Stimulated activated CD4-positive, alpha-beta T cell treated with anti-CD3 and anti-CD28 coated beads, TNF-alpha, amount 100 ng/mL, for 1 hour (primary cell): Measurements from ENCODE around the gene ALDH8A1.
"Not testable (repeated sequence)": the region's sequence is repeated elsewhere in the genome, so short reads cannot be mapped to it uniquely, and the experiment has no call there.

Experiments
- DNase-seq, 3 donors: peaks; one replicate each; pipeline ENCODE4 v3.0.0-alpha.2; 2020; ENCODE audit warnings: low read depth in 3 of 3, low spot score in 1 of 3

Gene ALDH8A1

GRCh38 chr6:134911547-134911946, 38.4 kb downstream of the ALDH8A1 start:
- no peak for DNase-seq

GRCh38 chr6:134910593-134910935, 39.3 kb downstream of the ALDH8A1 start:
- DNase-seq: no peak

GRCh38 chr6:134909701-134910592, 40.0 kb downstream of the ALDH8A1 start:
- DNase-seq: no peak

GRCh38 chr6:134908906-134909516, 40.9 kb downstream of the ALDH8A1 start:
- no peak for DNase-seq

- DNase-seq: not testable (repeated sequence)
These were observed 45.2 kb downstream of the ALDH8A1 start for GRCh38 chr6:134904731-134905130.

- no peak for DNase-seq
These were observed 46.5 kb downstream of the ALDH8A1 start for GRCh38 chr6:134903448-134903847.

- DNase-seq: no peak
These were observed 47.0 kb downstream of the ALDH8A1 start for GRCh38 chr6:134902936-134903335.

GRCh38 chr6:134902074-134902861, 47.6 kb downstream of the ALDH8A1 start:
- no peak for DNase-seq

- DNase-seq: no peak
These were observed 51.3 kb downstream of the ALDH8A1 start for GRCh38 chr6:134898575-134898974.

GRCh38 chr6:134898166-134898565, 51.7 kb downstream of the ALDH8A1 start:
- DNase-seq: not testable (repeated sequence)

GRCh38 chr6:134896910-134897309, 53.0 kb downstream of the ALDH8A1 start:
- no peak for DNase-seq

- DNase-seq: no peak
These were observed 55.1 kb downstream of the ALDH8A1 start for GRCh38 chr6:134894800-134895199.

- DNase-seq: no peak
These were observed 57.5 kb downstream of the ALDH8A1 start for GRCh38 chr6:134892362-134892761.

GRCh38 chr6:134891633-134892032, 58.3 kb downstream of the ALDH8A1 start:
- DNase-seq: no peak

- DNase-seq: no peak
These were observed 61.6 kb downstream of the ALDH8A1 start for GRCh38 chr6:134888316-134888715.

- no peak for DNase-seq
These were observed 65.1 kb downstream of the ALDH8A1 start for GRCh38 chr6:134884752-134885151.

GRCh38 chr6:134883314-134883713, 66.6 kb downstream of the ALDH8A1 start:
- no peak for DNase-seq

GRCh38 chr6:134882426-134883038, 67.4 kb downstream of the ALDH8A1 start:
- peak in 2 of 3 donors; percentile 11 to 20 for DNase-seq

GRCh38 chr6:134880487-134881190, 69.3 kb downstream of the ALDH8A1 start:
- no peak for DNase-seq

GRCh38 chr6:134878136-134878535, 71.8 kb downstream of the ALDH8A1 start:
- DNase-seq: no peak

GRCh38 chr6:134875367-134875766, 74.5 kb downstream of the ALDH8A1 start:
- no peak for DNase-seq
